Prostate gland (tissue), 2 donors: ENCODE results near the gene RESF1.

Experiments used
- POLR2A ChIP-seq: fragments of 450-650 bp; IDR thresholded peaks from one replicate; pipeline ENCODE4 v1.6.1; 2016; ENCODE audit warnings: antibody characterized with exemption, mild to moderate bottlenecking
- POLR2AphosphoS5 ChIP-seq: sonication (generic); formaldehyde crosslinking; IDR thresholded peaks from one replicate; pipeline ENCODE4 v1.6.1; 2017; ENCODE audit warnings: antibody characterized with exemption
- TF ChIP-seq, protein P1 (sequence below), 4 experiments: fragments of 200-600 bp in 2 of 4; fragments of 450-650 bp in 2 of 4; sonication (generic) in 2 of 4; IDR thresholded peaks; 1 replicate in 3 of 4; 2 replicates in 1 of 4; pipeline ENCODE4 v1.5.1; 2016 to 2019; ENCODE audit warnings: antibody characterized with exemption in 4 of 4, mild to moderate bottlenecking in 2 of 4, moderate library complexity in 2 of 4

DNA sequence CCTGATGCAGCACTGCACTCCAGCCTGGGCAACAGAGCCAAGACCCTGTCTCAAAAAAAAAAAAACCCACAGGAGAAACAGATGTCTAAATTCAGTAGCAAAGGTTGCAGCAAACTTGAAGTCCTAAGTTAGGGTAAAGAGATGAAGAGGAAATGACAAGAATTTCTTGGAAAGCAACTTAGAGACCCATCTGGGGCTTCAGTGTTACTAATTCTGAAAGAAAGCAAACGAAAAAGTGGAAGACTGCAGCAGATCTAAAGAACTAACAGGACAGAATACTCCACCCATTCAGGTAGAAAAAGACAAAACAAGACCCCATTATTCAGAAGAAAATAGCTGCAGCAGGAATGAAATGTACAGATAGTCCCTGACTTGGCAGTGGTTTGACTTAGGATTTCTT lies 31.9 kb downstream of the RESF1 start:
- TF ChIP-seq, protein P1, sequence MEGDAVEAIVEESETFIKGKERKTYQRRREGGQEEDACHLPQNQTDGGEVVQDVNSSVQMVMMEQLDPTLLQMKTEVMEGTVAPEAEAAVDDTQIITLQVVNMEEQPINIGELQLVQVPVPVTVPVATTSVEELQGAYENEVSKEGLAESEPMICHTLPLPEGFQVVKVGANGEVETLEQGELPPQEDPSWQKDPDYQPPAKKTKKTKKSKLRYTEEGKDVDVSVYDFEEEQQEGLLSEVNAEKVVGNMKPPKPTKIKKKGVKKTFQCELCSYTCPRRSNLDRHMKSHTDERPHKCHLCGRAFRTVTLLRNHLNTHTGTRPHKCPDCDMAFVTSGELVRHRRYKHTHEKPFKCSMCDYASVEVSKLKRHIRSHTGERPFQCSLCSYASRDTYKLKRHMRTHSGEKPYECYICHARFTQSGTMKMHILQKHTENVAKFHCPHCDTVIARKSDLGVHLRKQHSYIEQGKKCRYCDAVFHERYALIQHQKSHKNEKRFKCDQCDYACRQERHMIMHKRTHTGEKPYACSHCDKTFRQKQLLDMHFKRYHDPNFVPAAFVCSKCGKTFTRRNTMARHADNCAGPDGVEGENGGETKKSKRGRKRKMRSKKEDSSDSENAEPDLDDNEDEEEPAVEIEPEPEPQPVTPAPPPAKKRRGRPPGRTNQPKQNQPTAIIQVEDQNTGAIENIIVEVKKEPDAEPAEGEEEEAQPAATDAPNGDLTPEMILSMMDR (IDR thresholded peaks at IDR 0.05) = no peak
- TF ChIP-seq POLR2A = no peak
- no peak for TF ChIP-seq POLR2AphosphoS5
